ENCODE results near the gene SELP. TPM values are rescaled to one million over a fixed set of nuclear protein-coding genes. Genes with fewer than 3 reads are reported as not detected.

The SELP gene
- total RNA-seq, 2 donors from 2014 or later, result 9.3 to 43.2 TPM

DNA sequence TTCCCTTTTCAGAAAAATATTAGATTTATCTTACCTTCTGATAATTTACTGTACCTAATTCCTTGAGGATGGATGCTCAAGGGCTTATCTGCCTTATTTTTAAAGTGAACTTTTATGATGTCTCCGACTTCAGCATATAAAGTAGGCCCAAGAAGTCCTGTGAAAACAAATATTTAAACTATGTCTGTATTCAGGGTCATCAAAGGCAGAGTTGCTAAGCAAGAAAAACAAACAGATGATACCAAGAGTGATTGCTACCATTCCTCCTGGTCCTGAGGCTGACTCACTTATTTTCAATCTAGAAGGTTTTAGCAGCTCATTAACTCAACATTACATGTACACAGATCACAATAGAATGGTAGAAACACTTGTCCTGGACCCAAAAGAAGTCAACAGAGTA lies 57.7 kb downstream of the SELP start:
- Histone ChIP-seq H3K27me3 (replicated peaks; ENCODE audit: insufficient read depth) (no peaks in the 10 kb centered on the region), H3K27ac (no peak overlapping the region), H3K4me3 (no peak overlapping the region), H3K4me1 (ENCODE audit: control insufficient read depth in 1 of 2, low read depth in 2 of 2) (no peaks in the 10 kb centered on the region), H3K36me3 (no peaks in the 10 kb centered on the region), H3K9me3 (no peaks in the 10 kb centered on the region)
- ATAC-seq (ENCODE audit: insufficient number of reproducible peaks, low FRiP score, low read depth) (no peak), DNase-seq (ENCODE audit: low spot score) (no peak)
- no peak for TF ChIP-seq CTCF (IDR thresholded peaks at IDR 0.05)

DNA sequence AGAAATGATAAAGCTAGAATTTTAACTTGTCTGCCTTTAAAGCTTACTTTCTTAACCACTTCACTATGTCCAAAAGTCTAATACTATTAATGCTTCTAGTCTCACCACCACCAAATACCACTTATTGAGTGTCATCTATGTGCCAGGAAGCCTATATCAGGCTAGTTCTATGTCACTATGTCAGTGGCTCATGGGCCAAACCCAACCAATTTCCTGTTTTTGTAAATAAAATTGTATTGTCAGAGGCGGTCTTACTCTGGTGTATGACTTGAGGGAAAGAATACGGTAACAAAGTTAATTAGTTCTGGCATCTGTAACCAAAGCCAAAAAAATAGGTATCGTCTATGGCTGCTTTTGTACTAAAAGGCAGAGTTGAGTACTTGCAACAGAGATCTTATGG lies 58.5 kb downstream of the SELP start:
- no peak for ATAC-seq (ENCODE audit: insufficient number of reproducible peaks, low FRiP score, low read depth)
- no peak overlapping the region for H3K4me3 ChIP-seq
- DNase-seq (ENCODE audit: low spot score), result no peak
- no peaks in the 10 kb centered on the region for H3K4me1 ChIP-seq (ENCODE audit: control insufficient read depth in 1 of 2, low read depth in 2 of 2)
- H3K27me3 ChIP-seq (replicated peaks; ENCODE audit: insufficient read depth), result no peaks in the 10 kb centered on the region
- H3K36me3 ChIP-seq, result no peaks in the 10 kb centered on the region
- H3K9me3 ChIP-seq, result no peaks in the 10 kb centered on the region
- no peak for TF ChIP-seq CTCF (IDR thresholded peaks at IDR 0.05)
- H3K27ac ChIP-seq, result no peak overlapping the region

DNA sequence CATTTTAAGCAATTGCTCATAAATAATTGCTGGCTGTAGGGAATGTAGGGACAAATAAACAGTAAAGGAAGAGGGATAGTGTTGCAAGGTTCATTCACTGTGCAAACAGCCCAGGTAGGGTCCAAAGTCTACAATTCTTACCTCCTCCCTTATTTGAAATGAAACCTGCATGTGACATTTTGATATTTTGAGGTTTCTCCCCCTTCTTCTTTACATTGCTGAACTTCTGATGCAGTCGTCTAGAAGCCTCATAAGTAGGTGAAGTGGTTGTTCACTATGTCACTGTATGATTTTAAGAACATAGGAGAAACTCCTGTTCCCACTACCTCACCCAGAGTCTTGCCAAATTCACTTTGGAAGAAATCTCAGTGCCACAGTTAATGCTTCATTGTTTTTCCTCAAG lies 59.8 kb downstream of the SELP start:
- no peak overlapping the region for H3K4me3 ChIP-seq
- no peak overlapping the region for H3K27ac ChIP-seq
- H3K4me1 ChIP-seq (ENCODE audit: control insufficient read depth in 1 of 2, low read depth in 2 of 2), result no peaks in the 10 kb centered on the region
- ATAC-seq (ENCODE audit: insufficient number of reproducible peaks, low FRiP score, low read depth) (no peak), DNase-seq (ENCODE audit: low spot score) (no peak)
- no peaks in the 10 kb centered on the region for H3K9me3 ChIP-seq
- TF ChIP-seq CTCF (IDR thresholded peaks at IDR 0.05), result no peak
- no peaks in the 10 kb centered on the region for H3K36me3 ChIP-seq
- H3K27me3 ChIP-seq (replicated peaks; ENCODE audit: insufficient read depth), result no peaks in the 10 kb centered on the region

DNA sequence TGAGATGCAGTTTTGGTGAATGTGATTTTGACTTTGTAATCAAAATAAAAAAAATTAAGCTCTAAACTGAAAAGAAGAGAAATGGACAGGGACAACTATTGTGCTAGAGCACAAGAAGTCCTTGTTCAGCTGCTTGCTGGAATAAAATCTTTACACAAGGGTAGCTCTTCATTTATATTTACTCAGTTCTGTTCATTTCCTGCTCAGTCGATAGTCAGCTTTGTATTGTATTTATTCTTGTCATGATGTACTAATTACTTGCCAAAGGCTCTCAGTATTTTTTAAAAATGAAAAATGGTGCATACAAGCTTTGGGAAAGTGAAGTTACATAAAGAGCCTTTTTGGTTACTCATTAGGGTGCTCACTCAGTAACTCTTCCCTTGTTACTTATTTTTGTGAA lies 61.4 kb downstream of the SELP start:
- Histone ChIP-seq H3K4me1 (ENCODE audit: control insufficient read depth in 1 of 2, low read depth in 2 of 2) (no peaks in the 10 kb centered on the region), H3K36me3 (no peaks in the 10 kb centered on the region), H3K27ac (no peak overlapping the region), H3K4me3 (no peak overlapping the region), H3K9me3 (no peaks in the 10 kb centered on the region), H3K27me3 (replicated peaks; ENCODE audit: insufficient read depth) (no peaks in the 10 kb centered on the region)
- no peak for TF ChIP-seq CTCF (IDR thresholded peaks at IDR 0.05)
- ATAC-seq (ENCODE audit: insufficient number of reproducible peaks, low FRiP score, low read depth) (no peak), DNase-seq (ENCODE audit: low spot score) (no peak)

DNA sequence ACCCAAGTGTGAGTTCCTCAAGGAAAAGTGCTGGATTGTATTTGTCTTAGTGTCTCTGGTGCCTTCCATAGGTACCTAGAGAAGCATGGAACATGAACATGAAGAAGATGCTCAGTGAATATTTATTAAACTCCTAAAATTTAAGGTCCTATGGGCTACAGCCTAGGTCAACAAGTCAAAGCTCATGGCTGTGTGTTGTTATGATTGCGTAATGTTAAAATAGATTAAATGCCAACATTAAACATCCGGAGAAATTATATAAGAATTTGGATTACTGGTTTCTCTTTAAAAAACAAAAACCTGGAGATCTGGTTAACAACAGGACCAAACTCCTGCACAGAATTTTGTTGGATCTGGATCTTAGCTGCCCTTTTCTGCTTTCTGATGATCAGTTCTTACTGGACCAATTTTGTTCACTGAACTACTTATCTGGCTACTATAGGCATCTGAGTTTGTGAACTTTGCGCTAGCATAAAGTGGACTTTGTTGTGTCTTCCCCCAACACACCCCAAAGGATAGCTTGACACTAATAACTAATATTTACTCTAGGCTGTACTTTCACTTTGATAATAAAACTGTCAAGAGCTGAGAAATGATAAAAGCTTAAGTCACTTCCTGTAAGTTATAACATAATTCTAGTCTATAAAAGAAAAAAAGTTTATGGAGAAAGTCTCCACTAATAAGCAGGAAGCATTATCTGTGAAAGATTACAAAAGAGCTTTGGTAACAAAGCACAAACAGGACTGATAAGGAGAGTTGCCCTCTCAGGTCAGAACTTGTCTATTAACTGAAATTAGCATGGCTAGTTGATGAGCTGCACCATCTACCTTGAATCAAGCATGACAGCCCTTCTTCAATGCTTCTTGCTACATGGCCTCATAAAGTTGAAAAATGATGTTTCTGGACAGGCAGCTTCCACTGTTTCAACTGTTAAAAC lies 64.3 kb downstream of the SELP start:
- no peak for TF ChIP-seq CTCF (IDR thresholded peaks at IDR 0.05)

More for the DNA sequence above, 64.3 kb downstream of the SELP start:
- H3K9me3 ChIP-seq, result peaks cover 4% of the 10 kb centered on the region
- no peak for ATAC-seq (ENCODE audit: insufficient number of reproducible peaks, low FRiP score, low read depth)
- no peaks in the 10 kb centered on the region for H3K4me1 ChIP-seq (ENCODE audit: control insufficient read depth in 1 of 2, low read depth in 2 of 2)
- H3K36me3 ChIP-seq, result no peaks in the 10 kb centered on the region
- no peak for DNase-seq (ENCODE audit: low spot score)
- H3K4me3 ChIP-seq, result no peak overlapping the region
- H3K27ac ChIP-seq, result no peak overlapping the region
- no peaks in the 10 kb centered on the region for H3K27me3 ChIP-seq (replicated peaks; ENCODE audit: insufficient read depth)

Data from thoracic aorta (tissue), 2 donors.